ENCODE data around the gene NEMF. TPM values are rescaled to one million over a fixed set of nuclear protein-coding genes. Genes with fewer than 3 reads are reported as not detected.
"Not testable (repeated sequence)": the region's sequence is repeated elsewhere in the genome, so short reads cannot be mapped to it uniquely, and the experiment has no call there.

The NEMF gene
- polyA plus RNA-seq, 3 donors = 77.5 to 92.8 (median 79.2) TPM

- DNase-seq = peak; percentile 80
These were observed 1.2 kb upstream of the NEMF start for GRCh38 chr14:49853572-49854375.

GRCh38 chr14:49853158-49853477 lies 530 bp upstream of the NEMF start:
- no peak for DNase-seq

- no peak for DNase-seq
These were observed 775 bp downstream of the NEMF start for GRCh38 chr14:49851813-49852212.

GRCh38 chr14:49849213-49849847 lies 3.3 kb downstream of the NEMF start:
- DNase-seq = no peak

- no peak for DNase-seq
These were observed 23.9 kb downstream of the NEMF start for GRCh38 chr14:49828640-49829039.

DNA sequence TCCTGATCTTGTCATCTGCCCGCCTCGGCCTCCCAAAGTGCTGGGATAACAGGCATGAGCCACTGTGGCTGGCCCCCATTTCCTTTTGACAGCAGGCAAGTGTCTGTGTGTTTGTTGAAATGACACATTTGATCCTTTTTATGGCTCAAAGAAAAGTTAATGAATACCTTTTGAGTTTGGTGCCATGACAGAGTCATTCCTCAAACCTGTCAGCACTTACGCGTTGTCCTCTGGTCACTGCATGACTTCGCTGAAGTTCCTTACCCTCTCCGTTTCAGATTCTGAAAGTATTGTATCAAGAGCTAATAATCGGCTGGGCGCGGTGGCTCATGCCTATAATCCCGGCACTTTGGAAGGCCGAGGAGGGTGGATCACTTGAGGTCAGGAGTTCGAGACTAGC lies 32.4 kb downstream of the NEMF start:
- DNase-seq = no peak

DNA sequence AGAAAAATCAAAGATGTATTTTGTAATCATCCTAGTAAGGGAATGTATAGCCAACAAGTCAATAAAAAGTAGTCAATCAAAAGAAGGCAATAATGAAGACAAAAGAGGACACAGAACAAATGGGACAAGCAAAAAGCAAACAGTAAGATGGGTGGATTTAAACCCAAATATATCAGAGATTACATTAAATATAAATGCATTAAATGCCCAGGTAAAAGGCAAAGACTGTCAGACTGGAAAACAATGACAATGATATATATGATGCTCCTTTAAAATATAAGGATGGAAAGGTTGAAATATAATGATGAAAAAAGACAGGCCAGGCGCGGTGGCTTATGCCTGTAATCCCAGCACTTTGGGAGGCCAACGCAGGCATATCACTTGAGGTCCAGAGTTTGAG lies 35.7 kb downstream of the NEMF start:
- DNase-seq = no peak

- not testable (repeated sequence) for DNase-seq
These were observed 36.5 kb downstream of the NEMF start for GRCh38 chr14:49816118-49816517.

DNA sequence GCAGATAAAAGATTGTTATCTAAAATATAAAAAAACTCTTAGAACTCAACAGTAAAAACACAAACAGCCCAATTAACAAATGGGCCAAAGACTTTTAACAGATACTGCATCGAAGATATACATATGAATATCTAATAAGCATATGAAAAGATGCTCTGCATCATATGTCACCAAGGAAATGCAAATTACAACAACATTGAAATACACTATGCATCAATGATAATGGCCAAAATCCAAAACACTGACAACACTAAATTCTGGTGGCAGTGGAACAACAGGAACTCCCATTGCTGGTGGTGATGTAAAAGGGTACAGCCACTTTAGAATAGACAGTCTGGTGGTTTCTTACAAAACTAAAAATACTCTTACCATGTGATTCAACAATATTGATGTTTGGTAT lies 43.8 kb downstream of the NEMF start:
- no peak for DNase-seq

DNA sequence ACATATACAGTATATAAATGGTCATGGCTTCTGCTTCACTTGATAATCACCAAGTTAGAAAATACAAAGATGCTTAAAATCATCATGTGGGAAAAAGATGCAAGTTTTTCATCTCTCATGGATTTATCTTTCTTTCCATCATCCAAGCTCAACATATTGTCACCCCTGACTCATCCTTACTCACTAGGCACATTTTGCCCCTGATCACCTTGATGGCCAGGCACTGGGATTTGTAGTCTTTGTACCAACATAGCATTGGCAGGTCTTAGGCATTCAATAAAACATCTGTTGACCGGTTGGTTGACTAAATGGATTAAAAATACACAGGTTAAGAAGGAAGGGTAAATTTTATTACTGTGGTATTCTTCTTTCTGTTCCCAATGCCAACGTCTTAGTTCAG lies 56.6 kb downstream of the NEMF start:
- no peak for DNase-seq

DNA sequence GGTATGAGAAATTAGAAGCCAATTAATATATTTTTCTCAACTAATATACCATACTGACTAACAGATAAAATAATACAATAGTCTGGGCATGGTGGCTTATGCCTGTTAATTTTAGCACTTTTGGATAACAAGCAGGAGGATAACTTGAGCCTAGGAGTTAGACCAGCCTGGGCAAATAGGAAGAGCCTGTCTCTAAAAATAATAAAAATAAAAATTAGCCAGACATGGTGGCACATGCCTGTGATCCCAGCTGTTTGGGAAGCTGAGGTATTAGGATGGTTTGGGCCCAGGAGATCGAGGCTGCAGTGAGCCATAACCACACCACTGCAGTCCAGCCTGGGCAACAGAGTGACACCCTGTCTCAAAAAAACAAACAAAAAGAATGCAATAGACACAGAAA lies 60.0 kb downstream of the NEMF start:
- DNase-seq = no peak

DNA sequence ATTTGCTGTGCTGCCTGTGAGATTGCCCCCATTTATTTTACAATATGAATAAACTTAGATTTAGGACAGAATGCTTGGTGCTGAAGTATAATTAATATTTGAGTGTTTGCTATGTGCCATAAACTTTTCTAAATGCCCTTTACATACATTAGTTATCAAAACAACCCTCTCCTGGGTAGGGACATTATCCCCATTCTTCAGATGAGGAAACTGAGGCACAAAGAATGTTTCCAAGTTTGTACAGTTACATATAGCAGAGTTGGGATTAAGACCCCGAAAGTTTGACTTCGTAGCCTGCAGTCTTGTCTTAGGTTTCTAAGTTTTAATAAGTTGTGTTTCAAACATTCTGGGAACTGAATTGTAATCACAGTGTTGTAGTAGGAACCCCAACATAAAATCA lies 66.3 kb downstream of the NEMF start:
- no peak for DNase-seq

DNA sequence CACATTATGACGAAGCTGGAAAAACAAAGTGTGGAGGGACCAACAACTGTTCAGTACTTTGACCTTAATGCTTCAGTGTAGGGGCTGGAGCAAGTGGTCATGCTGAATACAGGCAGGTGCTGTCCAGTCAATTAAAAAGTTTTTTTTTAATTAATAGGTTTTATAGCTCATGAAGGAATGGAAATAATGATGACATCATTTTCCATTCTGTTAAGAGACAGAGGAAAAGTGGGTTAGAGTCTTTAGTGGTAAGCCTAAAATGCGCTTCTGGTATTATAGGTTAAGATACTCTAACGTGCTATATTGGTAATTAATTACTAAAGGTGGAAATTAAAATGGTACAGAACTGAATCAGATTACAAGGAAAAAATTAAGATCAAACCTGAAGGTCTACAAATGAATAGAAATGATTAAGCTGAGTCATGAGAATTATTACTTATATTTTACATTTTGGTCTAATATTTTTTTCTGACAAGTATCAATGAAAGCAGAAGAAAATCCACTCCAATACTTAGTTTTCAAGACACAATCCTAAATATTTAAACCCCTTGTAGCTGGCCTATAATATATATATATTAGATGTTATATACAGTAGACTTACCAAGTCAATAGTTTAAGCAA lies 69.1 kb downstream of the NEMF start:
- no peak for DNase-seq

DNA sequence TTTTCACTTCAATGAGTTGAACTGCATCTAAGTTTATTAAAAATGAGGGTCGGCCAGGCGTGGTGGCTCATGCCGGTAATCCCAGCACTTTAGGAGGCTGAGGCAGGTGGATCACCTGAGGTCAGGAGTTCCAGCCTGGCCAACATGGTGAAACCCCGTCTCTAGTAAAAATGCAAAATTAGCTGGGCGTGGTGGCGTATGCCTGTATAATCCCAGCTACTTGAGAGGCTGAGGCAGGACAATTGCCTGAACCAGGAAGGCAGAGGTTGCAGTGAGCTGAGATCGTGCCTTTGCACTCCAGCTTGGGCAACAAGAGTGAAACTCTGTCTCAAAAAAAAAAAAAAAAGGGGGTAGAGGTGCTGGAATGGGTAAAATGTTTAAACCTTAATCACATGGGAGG lies 71.5 kb downstream of the NEMF start:
- not testable (repeated sequence) for DNase-seq

GRCh38 chr14:49778421-49778820 lies 74.2 kb downstream of the NEMF start:
- DNase-seq = no peak

- DNase-seq = no peak
These were observed 78.5 kb downstream of the NEMF start for GRCh38 chr14:49774106-49774505.

GRCh38 chr14:49771691-49772090 lies 80.9 kb downstream of the NEMF start:
- DNase-seq = not testable (repeated sequence)

DNA sequence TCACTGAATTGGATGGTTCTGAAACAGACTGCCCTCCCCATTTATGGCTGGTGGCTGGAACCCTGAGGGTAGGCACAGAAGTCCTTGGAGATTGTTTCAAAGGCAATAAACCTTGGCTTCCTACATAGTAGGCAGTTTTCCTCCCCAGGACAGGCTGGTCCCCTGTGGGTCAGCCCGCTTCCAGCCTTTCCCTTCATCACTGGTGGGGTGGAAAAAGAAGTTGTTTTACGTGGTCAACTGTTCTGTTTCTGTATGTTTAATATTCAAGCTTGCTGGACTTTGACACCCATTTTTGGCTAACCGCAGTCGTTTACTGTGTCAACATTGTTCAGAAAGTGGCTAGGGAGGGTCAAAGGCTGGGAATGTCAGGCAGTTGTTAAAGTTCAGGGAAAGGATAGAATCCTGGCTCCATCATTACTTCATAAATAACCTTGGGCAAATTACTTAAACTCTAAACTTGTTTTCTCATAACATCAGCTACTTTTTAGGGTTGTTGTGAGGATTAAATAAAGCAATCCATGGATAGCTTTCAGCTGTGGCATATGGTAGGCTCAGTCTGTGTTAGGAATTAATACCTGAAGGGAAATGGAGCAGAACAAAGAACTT lies 82.3 kb downstream of the NEMF start:
- peak; percentile 54 for DNase-seq

- no peak for DNase-seq
These were observed 82.9 kb downstream of the NEMF start for GRCh38 chr14:49769581-49770211.

DNA sequence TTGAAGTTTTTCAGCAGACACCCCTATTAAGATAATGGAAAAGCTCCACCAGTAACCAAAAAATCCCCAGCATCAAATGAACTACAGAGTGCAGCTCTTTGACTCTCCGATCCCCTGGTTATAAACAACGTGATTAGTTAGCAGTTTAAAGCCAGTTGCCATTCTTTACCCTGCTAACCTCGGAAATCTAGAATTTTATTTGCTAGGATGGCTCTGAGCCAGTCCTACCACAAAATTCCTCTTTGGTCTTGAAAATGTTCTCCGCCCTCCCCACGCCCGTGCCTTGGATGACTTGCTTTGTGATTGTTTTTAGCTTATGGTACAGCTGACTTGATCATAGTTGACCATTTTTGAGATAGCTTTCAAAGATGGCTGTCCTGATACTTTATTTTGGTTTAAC lies 83.4 kb downstream of the NEMF start:
- DNase-seq = no peak

- DNase-seq = no peak
These were observed 84.1 kb downstream of the NEMF start for GRCh38 chr14:49768301-49769121.

Measured in renal pelvis (tissue), 4 donors.